ENCODE data around the gene GNAQ. TPM values are rescaled to one million over a fixed set of nuclear protein-coding genes. Genes with fewer than 3 reads are reported as not detected.

GNAQ gene
- total RNA-seq, 2 experiments from 2014 or later = 22.8 to 24.7 TPM

DNA sequence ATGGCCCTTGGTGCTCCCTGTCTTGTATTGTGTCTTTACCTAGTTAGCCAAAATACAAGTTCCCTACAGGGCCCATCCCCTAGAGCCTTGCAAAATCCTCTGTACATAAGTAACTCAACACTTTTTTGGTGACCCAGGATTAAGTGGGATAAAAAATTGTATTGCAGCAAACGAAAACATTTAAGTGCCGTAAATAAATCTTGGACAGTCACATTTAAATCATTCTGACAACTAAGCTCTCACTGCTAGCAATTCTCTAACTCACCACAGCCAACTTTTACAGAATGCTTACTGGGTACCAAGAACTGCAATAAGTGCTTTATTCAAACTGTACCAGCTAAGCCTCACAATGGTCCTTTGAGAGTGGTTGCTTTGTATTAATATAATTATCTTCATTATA, 56.6 kb downstream of the GNAQ start:
- Mint-ChIP-seq H3K27ac (no peak overlapping the region), H3K27me3 (no peaks in the 10 kb centered on the region), H3K9me3 (ENCODE audit: low read depth) (no peaks in the 10 kb centered on the region), H3K4me3 (no peak overlapping the region), H3K36me3 (ENCODE audit: low read depth) (peaks cover 13% of the 10 kb centered on the region), H3K4me1 (peaks cover 50% of the 10 kb centered on the region)
- intact Hi-C loops (cut with DNase I, micrococcal nuclease) = loop anchor here (5.0 kb wide), 3 partner anchors 37 to 237 kb away; no protein-coding TSS in a partner anchor
- DNase-seq (no peak), ATAC-seq (no peak)
- ChIA-PET CTCF (interaction anchor here (1.1 to 6.1 kb wide), 2 partner anchors 60 to 98 kb away, joined by 4 to 64 read pairs; no protein-coding TSS in a partner anchor), POLR2A (no interaction called here)

GRCh38 chr9:77974434-77974833, 57.2 kb downstream of the GNAQ start:
- ChIA-PET POLR2A (no interaction called here), CTCF (interaction anchor here (6.1 kb wide), 1 partner anchor 60 kb away, joined by 64 read pairs; no protein-coding TSS in a partner anchor)
- no peaks in the 10 kb centered on the region for H3K9me3 Mint-ChIP-seq (ENCODE audit: low read depth)
- H3K4me1 Mint-ChIP-seq = peaks cover 44% of the 10 kb centered on the region
- H3K4me3 Mint-ChIP-seq = no peak overlapping the region
- no peak for ATAC-seq
- no peak overlapping the region for H3K27ac Mint-ChIP-seq
- intact Hi-C loops (cut with DNase I, micrococcal nuclease) = no loop called here
- DNase-seq = no peak
- H3K27me3 Mint-ChIP-seq = no peaks in the 10 kb centered on the region
- H3K36me3 Mint-ChIP-seq (ENCODE audit: low read depth) = peaks cover 13% of the 10 kb centered on the region

- ChIA-PET POLR2A (no interaction called here), CTCF (no interaction called here)
- no peak for ATAC-seq
- Mint-ChIP-seq H3K4me1 (peaks cover 38% of the 10 kb centered on the region), H3K36me3 (ENCODE audit: low read depth) (peaks cover 16% of the 10 kb centered on the region), H3K9me3 (ENCODE audit: low read depth) (no peaks in the 10 kb centered on the region), H3K27me3 (no peaks in the 10 kb centered on the region), H3K4me3 (no peak overlapping the region), H3K27ac (no peak overlapping the region)
- no peak for DNase-seq
- intact Hi-C loops (cut with DNase I, micrococcal nuclease) = no loop called here
Measured at GRCh38 chr9:77969083-77969482, 62.5 kb downstream of the GNAQ start.

GRCh38 chr9:77968506-77968905, 63.1 kb downstream of the GNAQ start:
- H3K27ac Mint-ChIP-seq = no peak overlapping the region
- H3K4me3 Mint-ChIP-seq = no peak overlapping the region
- ATAC-seq = no peak
- no peak for DNase-seq
- no peaks in the 10 kb centered on the region for H3K27me3 Mint-ChIP-seq
- ChIA-PET POLR2A (no interaction called here), CTCF (no interaction called here)
- peaks cover 16% of the 10 kb centered on the region for H3K36me3 Mint-ChIP-seq (ENCODE audit: low read depth)
- intact Hi-C loops (cut with DNase I, micrococcal nuclease) = no loop called here
- H3K4me1 Mint-ChIP-seq = peaks cover 37% of the 10 kb centered on the region
- no peaks in the 10 kb centered on the region for H3K9me3 Mint-ChIP-seq (ENCODE audit: low read depth)

DNA sequence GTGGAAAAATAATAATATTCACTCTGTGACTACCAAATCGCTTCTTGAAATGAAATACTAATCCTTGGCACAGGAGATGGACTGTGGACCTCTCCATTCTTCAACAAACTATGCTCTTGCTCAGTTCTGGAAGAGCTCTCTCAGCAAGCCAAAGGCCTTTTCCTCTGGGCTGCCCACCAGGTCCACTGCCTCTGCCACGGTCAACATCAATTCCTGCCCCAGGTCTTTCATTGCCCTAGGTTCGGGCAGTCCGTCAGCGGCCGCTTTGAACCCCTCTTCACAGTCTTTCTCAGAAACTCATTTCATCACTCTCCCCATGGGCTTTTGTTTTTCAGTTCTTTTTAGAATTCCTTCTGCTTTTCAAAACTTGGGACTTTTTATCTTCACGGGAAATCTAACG, 64.9 kb downstream of the GNAQ start:
- CTCF ChIA-PET = no interaction called here
- Mint-ChIP-seq H3K4me3 (no peak overlapping the region), H3K36me3 (ENCODE audit: low read depth) (peaks cover 15% of the 10 kb centered on the region), H3K9me3 (ENCODE audit: low read depth) (no peaks in the 10 kb centered on the region), H3K27ac (no peak overlapping the region), H3K27me3 (no peaks in the 10 kb centered on the region), H3K4me1 (peaks cover 46% of the 10 kb centered on the region)
- POLR2A ChIA-PET = no interaction called here
- DNase-seq (no peak), ATAC-seq (no peak)
- intact Hi-C loops (cut with DNase I, micrococcal nuclease) = no loop called here

DNA sequence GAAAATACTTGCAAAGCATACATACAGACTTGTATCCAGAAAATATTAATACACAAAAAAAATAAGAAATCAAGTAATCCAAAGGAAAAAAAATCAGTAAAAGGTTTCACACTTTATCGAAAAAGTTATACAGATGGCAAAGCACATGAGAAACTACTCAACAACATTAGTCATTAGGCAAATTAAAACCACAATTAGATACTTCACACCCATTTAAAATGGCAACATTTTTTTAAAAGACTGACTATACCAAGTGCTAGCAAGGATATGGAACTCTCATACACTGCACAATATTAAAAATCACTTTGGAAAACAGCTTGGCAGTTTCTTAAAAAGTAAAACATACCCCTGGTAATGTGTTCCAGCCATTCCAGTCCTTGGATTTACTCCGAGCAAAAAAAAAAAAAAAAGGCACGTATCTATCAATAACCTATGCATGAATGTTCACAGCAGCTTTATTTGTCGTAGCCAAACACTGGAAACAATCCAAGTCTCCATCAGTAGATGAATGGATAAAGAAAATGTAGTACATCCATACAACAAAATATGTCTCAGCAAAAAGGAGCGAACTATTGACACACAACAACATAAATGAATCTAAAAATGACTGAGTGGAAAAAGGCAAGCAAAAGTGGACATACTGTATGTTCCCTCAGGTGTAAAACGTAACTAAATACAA, 66.0 kb downstream of the GNAQ start:
- peaks cover 48% of the 10 kb centered on the region for H3K4me1 Mint-ChIP-seq
- H3K36me3 Mint-ChIP-seq (ENCODE audit: low read depth) = peaks cover 4% of the 10 kb centered on the region
- no peaks in the 10 kb centered on the region for H3K27me3 Mint-ChIP-seq
- no peak overlapping the region for H3K4me3 Mint-ChIP-seq
- ATAC-seq = no peak
- DNase-seq = no peak
- intact Hi-C loops (cut with DNase I, micrococcal nuclease) = no loop called here
- no peak overlapping the region for H3K27ac Mint-ChIP-seq
- ChIA-PET CTCF (interaction anchor here (0.6 kb wide), 1 partner anchor 68 kb away, joined by 3 read pairs; no protein-coding TSS in a partner anchor), POLR2A (no interaction called here)
- H3K9me3 Mint-ChIP-seq (ENCODE audit: low read depth) = no peaks in the 10 kb centered on the region

DNA sequence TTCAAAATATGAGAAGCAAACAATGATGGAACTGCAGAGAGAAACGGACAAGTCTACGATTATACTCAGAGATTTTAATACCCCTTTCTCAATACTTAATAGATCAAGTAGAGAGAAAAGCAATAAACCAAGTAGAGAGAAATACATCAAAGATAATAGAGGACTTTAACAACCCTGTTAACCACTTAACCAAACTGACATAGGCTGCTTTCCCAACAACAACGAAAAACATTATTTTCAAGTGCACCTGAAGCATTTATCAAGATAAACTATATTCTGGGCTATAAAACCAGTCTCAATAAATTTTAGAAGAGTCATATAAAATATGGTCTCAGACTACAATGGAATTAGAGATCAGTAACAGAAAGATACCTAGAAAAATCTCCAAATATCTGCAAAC, 67.4 kb downstream of the GNAQ start:
- H3K36me3 Mint-ChIP-seq (ENCODE audit: low read depth) = peaks cover 3% of the 10 kb centered on the region
- no peak for DNase-seq
- H3K4me1 Mint-ChIP-seq = peaks cover 48% of the 10 kb centered on the region
- POLR2A ChIA-PET = no interaction called here
- intact Hi-C loops (cut with DNase I, micrococcal nuclease) = no loop called here
- no peak for ATAC-seq
- H3K9me3 Mint-ChIP-seq (ENCODE audit: low read depth) = no peaks in the 10 kb centered on the region
- no peak overlapping the region for H3K4me3 Mint-ChIP-seq
- CTCF ChIA-PET = no interaction called here
- no peaks in the 10 kb centered on the region for H3K27me3 Mint-ChIP-seq
- H3K27ac Mint-ChIP-seq = no peak overlapping the region

DNA sequence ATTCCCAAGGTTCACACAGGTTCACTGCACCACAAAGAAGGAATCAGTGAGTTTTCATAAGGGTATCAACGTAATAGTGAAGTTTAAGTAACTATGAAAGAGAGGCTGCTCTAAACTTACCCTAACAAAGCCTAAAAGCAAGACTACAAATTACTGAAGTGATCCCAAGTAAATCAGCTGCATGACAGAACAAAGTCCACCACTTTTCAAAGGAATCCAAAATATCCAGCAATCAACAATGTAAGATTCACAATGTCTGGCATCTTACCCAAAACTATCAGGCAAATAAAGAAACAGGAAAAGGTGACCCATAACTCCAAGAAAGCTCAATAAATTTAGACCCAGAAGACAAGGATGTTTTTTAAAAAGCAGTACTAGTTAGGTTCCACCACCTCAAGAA, 70.1 kb downstream of the GNAQ start:
- no peaks in the 10 kb centered on the region for H3K36me3 Mint-ChIP-seq (ENCODE audit: low read depth)
- DNase-seq (no peak), ATAC-seq (no peak)
- POLR2A ChIA-PET = no interaction called here
- no peaks in the 10 kb centered on the region for H3K9me3 Mint-ChIP-seq (ENCODE audit: low read depth)
- peaks cover 53% of the 10 kb centered on the region for H3K4me1 Mint-ChIP-seq
- H3K27me3 Mint-ChIP-seq = no peaks in the 10 kb centered on the region
- no peak overlapping the region for H3K27ac Mint-ChIP-seq
- CTCF ChIA-PET = interaction anchor here (0.6 kb wide), 1 partner anchor 402 kb away, joined by 3 read pairs; no protein-coding TSS in a partner anchor
- H3K4me3 Mint-ChIP-seq = no peak overlapping the region
- intact Hi-C loops (cut with DNase I, micrococcal nuclease) = no loop called here

DNA sequence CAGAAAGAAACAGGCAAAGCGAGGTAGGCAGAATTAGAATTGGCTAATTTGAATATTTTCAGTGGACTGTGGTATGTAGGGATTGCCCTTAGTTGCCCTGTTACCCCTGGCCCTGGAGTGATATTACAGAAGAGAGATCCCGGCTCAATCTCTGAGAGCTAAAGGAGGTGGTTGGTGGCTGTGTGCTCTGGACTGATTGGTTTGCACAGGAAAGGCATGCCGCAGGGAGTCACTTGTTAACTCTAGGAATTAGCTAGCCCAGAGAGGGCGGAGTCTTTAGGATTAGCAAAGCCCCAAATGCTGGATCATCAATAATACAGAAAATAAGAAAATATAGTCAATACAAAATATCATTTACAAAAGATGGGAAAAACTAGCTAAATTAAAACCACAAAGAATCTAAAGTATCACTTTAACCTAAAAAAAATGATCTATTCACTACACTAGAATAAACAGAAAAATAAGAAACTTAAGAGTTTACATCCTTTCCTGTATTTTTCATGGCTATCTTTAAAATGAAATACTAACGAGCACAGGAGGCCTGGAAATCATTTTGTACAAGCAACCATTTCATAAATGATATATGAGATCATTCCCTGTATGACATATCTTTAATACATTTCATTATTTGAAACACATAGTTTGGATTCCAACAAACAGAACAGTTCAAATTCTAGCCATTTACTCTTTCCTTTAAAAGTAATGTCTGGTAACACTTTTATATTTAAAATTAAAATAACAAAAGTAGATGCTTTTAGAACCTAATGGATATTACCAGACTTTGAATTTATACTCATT, 71.1 kb downstream of the GNAQ start:
- Mint-ChIP-seq H3K4me1 (peaks cover 49% of the 10 kb centered on the region), H3K9me3 (ENCODE audit: low read depth) (no peaks in the 10 kb centered on the region), H3K27ac (no peak overlapping the region), H3K27me3 (no peaks in the 10 kb centered on the region), H3K36me3 (ENCODE audit: low read depth) (no peaks in the 10 kb centered on the region), H3K4me3 (no peak overlapping the region)
- CTCF ChIA-PET = interaction anchor here (1.1 kb wide), 1 partner anchor 15 kb away, joined by 6 read pairs; no protein-coding TSS in a partner anchor
- POLR2A ChIA-PET = no interaction called here
- ATAC-seq = no peak
- intact Hi-C loops (cut with DNase I, micrococcal nuclease) = no loop called here
- no peak for DNase-seq

- ChIA-PET POLR2A (no interaction called here), CTCF (interaction anchor here (1.1 kb wide), 1 partner anchor 16 kb away, joined by 6 read pairs; no protein-coding TSS in a partner anchor)
- Mint-ChIP-seq H3K9me3 (ENCODE audit: low read depth) (no peaks in the 10 kb centered on the region), H3K4me3 (no peak overlapping the region), H3K36me3 (ENCODE audit: low read depth) (no peaks in the 10 kb centered on the region), H3K27ac (no peak overlapping the region), H3K4me1 (peaks cover 44% of the 10 kb centered on the region), H3K27me3 (no peaks in the 10 kb centered on the region)
- no peak for DNase-seq
- intact Hi-C loops (cut with DNase I, micrococcal nuclease) = no loop called here
- no peak for ATAC-seq
Measured at GRCh38 chr9:77959803-77960202, 71.8 kb downstream of the GNAQ start.

- DNase-seq = peak; percentile 42
- ChIA-PET CTCF (interaction anchor here (1.2 to 1.6 kb wide), 2 partner anchors 12 to 46 kb away, joined by 3 read pairs; no protein-coding TSS in a partner anchor), POLR2A (no interaction called here)
- Mint-ChIP-seq H3K27ac (no peak overlapping the region), H3K36me3 (ENCODE audit: low read depth) (no peaks in the 10 kb centered on the region), H3K4me3 (no peak overlapping the region), H3K27me3 (no peaks in the 10 kb centered on the region), H3K4me1 (peaks cover 54% of the 10 kb centered on the region), H3K9me3 (ENCODE audit: low read depth) (no peaks in the 10 kb centered on the region)
- intact Hi-C loops (cut with DNase I, micrococcal nuclease) = no loop called here
- peak; percentile 68 for ATAC-seq
Measured at GRCh38 chr9:77957652-77958051, 74.0 kb downstream of the GNAQ start.

GRCh38 chr9:77956555-77956954, 75.1 kb downstream of the GNAQ start:
- ATAC-seq = no peak
- intact Hi-C loops (cut with DNase I, micrococcal nuclease) = no loop called here
- no peaks in the 10 kb centered on the region for H3K27me3 Mint-ChIP-seq
- POLR2A ChIA-PET = no interaction called here
- H3K4me1 Mint-ChIP-seq = peaks cover 49% of the 10 kb centered on the region
- DNase-seq = no peak
- CTCF ChIA-PET = interaction anchor here (1.2 kb wide), 1 partner anchor 10 kb away, joined by 3 read pairs; no protein-coding TSS in a partner anchor
- H3K4me3 Mint-ChIP-seq = no peak overlapping the region
- H3K36me3 Mint-ChIP-seq (ENCODE audit: low read depth) = no peaks in the 10 kb centered on the region
- H3K9me3 Mint-ChIP-seq (ENCODE audit: low read depth) = no peaks in the 10 kb centered on the region
- H3K27ac Mint-ChIP-seq = no peak overlapping the region

Measured in activated CD4-positive, alpha-beta T cell treated with anti-CD3 and anti-CD28 coated beads for 36 hours (primary cell).